ENCODE data around the gene NUDT3.

DNA sequence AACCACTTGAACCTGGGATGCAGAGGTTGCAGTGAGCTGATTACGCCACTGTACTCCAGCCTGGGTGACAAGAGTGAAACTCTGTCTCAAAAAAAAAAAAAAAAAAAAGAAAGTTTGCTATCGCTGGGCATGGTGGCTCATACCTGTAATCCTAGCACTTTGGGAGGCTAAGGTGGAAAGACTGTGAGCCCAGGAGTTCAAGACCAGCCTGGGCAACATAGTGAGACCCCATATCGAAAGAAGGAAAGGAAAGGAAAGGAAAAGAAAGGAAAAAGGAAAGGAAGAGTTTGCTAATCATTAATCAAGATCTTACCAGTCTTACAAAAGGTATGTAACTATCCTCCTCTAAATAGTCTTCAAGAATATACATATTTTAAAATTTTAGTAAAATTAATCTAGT, 88.3 kb downstream of the NUDT3 start:
- TF ChIP-seq EP300 (IDR thresholded peaks at IDR 0.05), result no peak
- TF ChIP-seq RAD21 (conservative IDR thresholded peaks at IDR 0.05 in 1 of 2, IDR thresholded peaks at IDR 0.05 in 1 of 2), result no peak
- TF ChIP-seq POLR2A (IDR thresholded peaks at IDR 0.05; ENCODE audit: low read length), result no peak
- TF ChIP-seq, protein P1, sequence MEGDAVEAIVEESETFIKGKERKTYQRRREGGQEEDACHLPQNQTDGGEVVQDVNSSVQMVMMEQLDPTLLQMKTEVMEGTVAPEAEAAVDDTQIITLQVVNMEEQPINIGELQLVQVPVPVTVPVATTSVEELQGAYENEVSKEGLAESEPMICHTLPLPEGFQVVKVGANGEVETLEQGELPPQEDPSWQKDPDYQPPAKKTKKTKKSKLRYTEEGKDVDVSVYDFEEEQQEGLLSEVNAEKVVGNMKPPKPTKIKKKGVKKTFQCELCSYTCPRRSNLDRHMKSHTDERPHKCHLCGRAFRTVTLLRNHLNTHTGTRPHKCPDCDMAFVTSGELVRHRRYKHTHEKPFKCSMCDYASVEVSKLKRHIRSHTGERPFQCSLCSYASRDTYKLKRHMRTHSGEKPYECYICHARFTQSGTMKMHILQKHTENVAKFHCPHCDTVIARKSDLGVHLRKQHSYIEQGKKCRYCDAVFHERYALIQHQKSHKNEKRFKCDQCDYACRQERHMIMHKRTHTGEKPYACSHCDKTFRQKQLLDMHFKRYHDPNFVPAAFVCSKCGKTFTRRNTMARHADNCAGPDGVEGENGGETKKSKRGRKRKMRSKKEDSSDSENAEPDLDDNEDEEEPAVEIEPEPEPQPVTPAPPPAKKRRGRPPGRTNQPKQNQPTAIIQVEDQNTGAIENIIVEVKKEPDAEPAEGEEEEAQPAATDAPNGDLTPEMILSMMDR (IDR thresholded peaks at IDR 0.05), result no peak
- no peak for TF ChIP-seq NFE2L2 (conservative IDR thresholded peaks at IDR 0.05; ENCODE audit: low read length)
- TF ChIP-seq ESRRA (IDR thresholded peaks at IDR 0.05; ENCODE audit: borderline replicate concordance, low read length), result no peak
- TF ChIP-seq, protein P2, sequence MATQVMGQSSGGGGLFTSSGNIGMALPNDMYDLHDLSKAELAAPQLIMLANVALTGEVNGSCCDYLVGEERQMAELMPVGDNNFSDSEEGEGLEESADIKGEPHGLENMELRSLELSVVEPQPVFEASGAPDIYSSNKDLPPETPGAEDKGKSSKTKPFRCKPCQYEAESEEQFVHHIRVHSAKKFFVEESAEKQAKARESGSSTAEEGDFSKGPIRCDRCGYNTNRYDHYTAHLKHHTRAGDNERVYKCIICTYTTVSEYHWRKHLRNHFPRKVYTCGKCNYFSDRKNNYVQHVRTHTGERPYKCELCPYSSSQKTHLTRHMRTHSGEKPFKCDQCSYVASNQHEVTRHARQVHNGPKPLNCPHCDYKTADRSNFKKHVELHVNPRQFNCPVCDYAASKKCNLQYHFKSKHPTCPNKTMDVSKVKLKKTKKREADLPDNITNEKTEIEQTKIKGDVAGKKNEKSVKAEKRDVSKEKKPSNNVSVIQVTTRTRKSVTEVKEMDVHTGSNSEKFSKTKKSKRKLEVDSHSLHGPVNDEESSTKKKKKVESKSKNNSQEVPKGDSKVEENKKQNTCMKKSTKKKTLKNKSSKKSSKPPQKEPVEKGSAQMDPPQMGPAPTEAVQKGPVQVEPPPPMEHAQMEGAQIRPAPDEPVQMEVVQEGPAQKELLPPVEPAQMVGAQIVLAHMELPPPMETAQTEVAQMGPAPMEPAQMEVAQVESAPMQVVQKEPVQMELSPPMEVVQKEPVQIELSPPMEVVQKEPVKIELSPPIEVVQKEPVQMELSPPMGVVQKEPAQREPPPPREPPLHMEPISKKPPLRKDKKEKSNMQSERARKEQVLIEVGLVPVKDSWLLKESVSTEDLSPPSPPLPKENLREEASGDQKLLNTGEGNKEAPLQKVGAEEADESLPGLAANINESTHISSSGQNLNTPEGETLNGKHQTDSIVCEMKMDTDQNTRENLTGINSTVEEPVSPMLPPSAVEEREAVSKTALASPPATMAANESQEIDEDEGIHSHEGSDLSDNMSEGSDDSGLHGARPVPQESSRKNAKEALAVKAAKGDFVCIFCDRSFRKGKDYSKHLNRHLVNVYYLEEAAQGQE (IDR thresholded peaks at IDR 0.05), result no peak
- TF ChIP-seq RCOR1 (IDR thresholded peaks at IDR 0.05; ENCODE audit: low read depth, low read length), result no peak
- no peak for TF ChIP-seq RFX5 (IDR thresholded peaks at IDR 0.05)
- TF ChIP-seq, protein P3, sequence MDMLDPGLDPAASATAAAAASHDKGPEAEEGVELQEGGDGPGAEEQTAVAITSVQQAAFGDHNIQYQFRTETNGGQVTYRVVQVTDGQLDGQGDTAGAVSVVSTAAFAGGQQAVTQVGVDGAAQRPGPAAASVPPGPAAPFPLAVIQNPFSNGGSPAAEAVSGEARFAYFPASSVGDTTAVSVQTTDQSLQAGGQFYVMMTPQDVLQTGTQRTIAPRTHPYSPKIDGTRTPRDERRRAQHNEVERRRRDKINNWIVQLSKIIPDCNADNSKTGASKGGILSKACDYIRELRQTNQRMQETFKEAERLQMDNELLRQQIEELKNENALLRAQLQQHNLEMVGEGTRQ (IDR thresholded peaks at IDR 0.05), result no peak
- no peak for TF ChIP-seq MYC (IDR thresholded peaks at IDR 0.05; ENCODE audit: borderline replicate concordance, low read length)
- TF ChIP-seq SMC3 (IDR thresholded peaks at IDR 0.05), result no peak

All from A549 (cell line).